Psoas muscle (tissue), 8 donors: Measurements from ENCODE around the gene CPNE7. TPM values are rescaled to one million over a fixed set of nuclear protein-coding genes. Genes with fewer than 3 reads are reported as not detected.

Experiments
- ATAC-seq, 4 donors: fragments of 200-7000 bp; cut with Tn5 transposase; one replicate each; pipeline ENCODE4 v1.9.1; 2020; ENCODE audit warnings: moderate library complexity in 3 of 4, mild to moderate bottlenecking in 2 of 4
- DNase-seq, 2 donors: peaks; one replicate each; pipeline ENCODE4 v3.0.0-alpha.2; 2020
- H3K27ac ChIP-seq: fragments of 200-600 bp; one replicate; pipeline ENCODE4 v1.8.0; 2022
- H3K27me3 ChIP-seq, 3 donors: fragments of 200-600 bp in 1 of 3; one replicate each; pipeline versions ENCODE4 v1.6.1 to v1.8.0; 2013 to 2022; ENCODE audit warnings: low read length in 2 of 3, mild to moderate bottlenecking in 2 of 3, moderate library complexity in 1 of 3; ENCODE audit not compliant: insufficient read depth in 3 of 3
- H3K36me3 ChIP-seq, 2 donors: fragments of 200-600 bp in 1 of 2; one replicate each; pipeline versions ENCODE4 v1.6.1 to v1.8.0; 2013 to 2022; ENCODE audit warnings: low read depth in 1 of 2, mild to moderate bottlenecking in 1 of 2, moderate library complexity in 1 of 2; ENCODE audit not compliant: insufficient read depth in 1 of 2
- H3K4me1 ChIP-seq: fragments of 200-600 bp; one replicate; pipeline ENCODE4 v1.8.0; 2022
- H3K4me3 ChIP-seq: fragments of 200-600 bp; one replicate; pipeline ENCODE4 v1.8.0; 2022; ENCODE audit warnings: mild to moderate bottlenecking
- H3K9me3 ChIP-seq: fragments of 200-600 bp; one replicate; pipeline ENCODE4 v1.8.0; 2022
- WGBS, 3 donors: extraction: QIAGEN DNeasy Blood & Tissue Kit; methylation state at CpG; one replicate each; pipeline versions ENCODE4 v1.1.6 to v1.1.7; 2013; 5-methylcytosine and 5-hydroxymethylcytosine counted together
- intact Hi-C, 2 donors: fragments of 100-400 bp; cut with DNase I; formaldehyde crosslinking; loops; one replicate each; pipeline versions ENCODE4 v1.11.0 to v1.14.2; 2022
- polyA plus RNA-seq, 3 donors: library from polyadenylated mRNA; stranded (reverse); fragments of 200-250 nt; gene quantifications; one replicate each; pipeline ENCODE4 v1.2.3, GENCODE V29; 2013
- total RNA-seq, 4 donors: library from RNA; stranded (reverse); fragmentation: NEBNext Ultra II Directional in 2 of 4; extraction: Animal tissue kit (Norgen Biotek cat#: 25700) in 2 of 4; gene quantifications; one replicate each; pipeline versions ENCODE4 v1.2.1 to v1.2.4, GENCODE V29; 2021 to 2023
- TF ChIP-seq, protein P1 (sequence below): fragments of 200-600 bp; IDR thresholded peaks from one replicate; pipeline ENCODE4 v1.8.0; 2022; ENCODE audit warnings: antibody characterized with exemption
- donor health status: healthy with polysubstance abuse.
- donor health status: DM: no; HTN: no; CAD: no; lungs with moderate emphysema.
- donor health status: Bipolar disorder and iron deficiency.
- donor health status: healthy.
- donor health status: DM: yes; HTN: yes; CAD: no.
- donor health status: DM: no; HTN: no; CAD: no.
- donor health status: DM: no; HTN: no; CAD: no.
- donor health status: DM: yes; HTN: yes; CAD: no.

Gene CPNE7
- total and polyA plus RNA-seq, 7 donors = 0.08 to 0.21 TPM; not detected in 5

DNA sequence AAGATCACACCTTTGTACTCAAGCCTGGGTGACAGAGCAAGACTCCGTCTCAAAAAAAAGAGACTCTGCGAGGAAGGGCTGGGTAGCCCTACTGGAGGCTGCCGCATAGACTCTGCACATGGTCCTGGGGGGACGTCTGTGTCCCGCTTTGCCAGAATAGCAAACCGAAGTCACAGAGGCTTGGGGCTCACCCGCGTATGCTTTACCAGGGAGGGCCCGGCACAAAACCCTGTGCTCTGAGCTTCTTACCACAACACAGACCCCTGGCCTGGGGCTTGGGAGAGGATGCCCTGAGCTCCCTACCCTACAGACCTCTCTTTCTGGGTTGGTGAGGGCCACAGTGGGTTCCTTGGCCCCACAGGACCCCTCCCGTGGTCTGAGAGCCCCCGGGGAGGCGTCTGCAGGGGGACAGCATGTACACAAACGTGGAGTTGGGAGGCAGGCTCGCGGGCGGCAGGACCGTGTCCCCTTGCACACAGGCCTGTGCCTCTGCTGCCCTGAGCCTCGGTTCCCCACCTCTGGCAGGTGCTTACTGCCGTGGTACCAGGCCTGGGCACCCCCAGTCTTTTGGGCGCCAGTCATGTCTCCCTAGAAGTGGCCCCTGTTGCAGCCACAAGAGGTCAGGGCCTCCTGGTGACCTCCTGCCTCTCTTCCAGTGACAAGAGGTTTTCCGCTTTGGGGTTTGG is 13.8 kb downstream of the CPNE7 start:
- 86 to 89% (median 87%) methylated on average over 20 to 21 of the region's 21 CpGs for WGBS, 3 donors
- H3K36me3 ChIP-seq = no peaks in the 10 kb centered on the region

DNA sequence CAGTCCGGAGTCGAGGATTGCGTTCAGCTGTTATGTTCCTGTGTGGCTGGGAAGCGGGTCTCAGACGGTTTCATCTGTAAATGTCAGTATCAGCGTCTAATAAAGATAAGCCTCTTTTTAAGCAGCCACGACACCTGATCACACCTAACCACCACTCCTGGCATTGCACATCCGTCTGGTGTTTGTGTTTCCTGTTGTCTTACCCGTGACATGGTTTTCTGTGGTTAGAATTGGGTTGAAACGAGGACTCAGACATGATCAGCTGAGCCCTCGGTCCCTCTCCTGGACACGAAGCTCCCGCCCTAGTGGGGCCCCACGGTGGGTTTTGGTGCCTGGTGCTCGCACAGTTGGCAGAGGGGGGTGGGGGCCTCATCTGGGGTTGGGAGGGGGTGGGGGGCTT is 18.3 kb downstream of the CPNE7 start:
- Histone ChIP-seq H3K27me3 (no peaks in the 10 kb centered on the region), H3K4me1 (no peaks in the 10 kb centered on the region), H3K36me3 (no peaks in the 10 kb centered on the region), H3K9me3 (no peaks in the 10 kb centered on the region), H3K27ac (no peak overlapping the region), H3K4me3 (no peak overlapping the region)
- DNase-seq = no peak
- TF ChIP-seq, protein P1, sequence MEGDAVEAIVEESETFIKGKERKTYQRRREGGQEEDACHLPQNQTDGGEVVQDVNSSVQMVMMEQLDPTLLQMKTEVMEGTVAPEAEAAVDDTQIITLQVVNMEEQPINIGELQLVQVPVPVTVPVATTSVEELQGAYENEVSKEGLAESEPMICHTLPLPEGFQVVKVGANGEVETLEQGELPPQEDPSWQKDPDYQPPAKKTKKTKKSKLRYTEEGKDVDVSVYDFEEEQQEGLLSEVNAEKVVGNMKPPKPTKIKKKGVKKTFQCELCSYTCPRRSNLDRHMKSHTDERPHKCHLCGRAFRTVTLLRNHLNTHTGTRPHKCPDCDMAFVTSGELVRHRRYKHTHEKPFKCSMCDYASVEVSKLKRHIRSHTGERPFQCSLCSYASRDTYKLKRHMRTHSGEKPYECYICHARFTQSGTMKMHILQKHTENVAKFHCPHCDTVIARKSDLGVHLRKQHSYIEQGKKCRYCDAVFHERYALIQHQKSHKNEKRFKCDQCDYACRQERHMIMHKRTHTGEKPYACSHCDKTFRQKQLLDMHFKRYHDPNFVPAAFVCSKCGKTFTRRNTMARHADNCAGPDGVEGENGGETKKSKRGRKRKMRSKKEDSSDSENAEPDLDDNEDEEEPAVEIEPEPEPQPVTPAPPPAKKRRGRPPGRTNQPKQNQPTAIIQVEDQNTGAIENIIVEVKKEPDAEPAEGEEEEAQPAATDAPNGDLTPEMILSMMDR = no peak
- intact Hi-C loops = no loop called here
- ATAC-seq = no peak
- WGBS, 3 donors = 74 to 82% (median 79%) methylated on average over 15 of the region's 15 CpGs

More for the DNA sequence above, 13.8 kb downstream of the CPNE7 start:
- intact Hi-C loops = no loop called here
- Histone ChIP-seq H3K4me3 (no peak overlapping the region), H3K27me3 (peaks cover 0 to 4% (median 2%) of the 10 kb centered on the region in 3 donors), H3K4me1 (no peaks in the 10 kb centered on the region), H3K9me3 (no peaks in the 10 kb centered on the region), H3K27ac (no peak overlapping the region)
- TF ChIP-seq, protein P1 = no peak
- no peak for ATAC-seq
- DNase-seq = no peak

DNA sequence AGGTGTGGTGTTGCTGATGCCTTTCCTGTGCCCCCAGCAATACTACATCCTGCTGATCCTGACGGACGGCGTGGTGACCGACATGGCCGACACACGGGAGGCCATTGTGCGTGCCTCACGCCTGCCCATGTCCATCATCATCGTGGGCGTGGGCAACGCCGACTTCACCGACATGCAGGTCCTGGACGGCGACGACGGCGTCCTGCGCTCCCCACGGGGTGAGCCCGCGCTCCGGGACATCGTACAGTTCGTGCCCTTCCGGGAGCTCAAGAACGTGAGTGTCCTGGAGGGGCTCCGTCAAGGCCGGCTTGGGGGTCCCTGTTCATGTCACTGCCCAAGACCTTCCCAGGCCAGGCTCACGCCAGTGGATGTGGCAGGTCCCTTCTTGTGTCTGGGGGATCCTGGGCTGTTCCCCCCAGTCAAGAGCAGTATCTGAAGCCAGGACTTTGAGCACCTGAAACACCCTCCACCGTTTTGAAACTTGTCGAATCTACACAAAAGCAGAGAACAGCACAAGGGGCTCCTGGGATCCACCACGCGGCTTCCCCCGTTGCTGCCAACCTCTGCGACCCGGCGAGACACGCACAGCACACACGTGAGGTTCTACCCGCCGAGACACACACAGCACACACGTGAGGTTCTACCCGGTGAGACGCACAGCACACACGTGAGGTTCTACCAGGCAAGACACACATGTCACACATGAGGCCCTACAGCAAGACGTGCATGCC is 19.9 kb downstream of the CPNE7 start:
- intact Hi-C loops = no loop called here
- no peak for ATAC-seq
- TF ChIP-seq, protein P1 = no peak

DNA sequence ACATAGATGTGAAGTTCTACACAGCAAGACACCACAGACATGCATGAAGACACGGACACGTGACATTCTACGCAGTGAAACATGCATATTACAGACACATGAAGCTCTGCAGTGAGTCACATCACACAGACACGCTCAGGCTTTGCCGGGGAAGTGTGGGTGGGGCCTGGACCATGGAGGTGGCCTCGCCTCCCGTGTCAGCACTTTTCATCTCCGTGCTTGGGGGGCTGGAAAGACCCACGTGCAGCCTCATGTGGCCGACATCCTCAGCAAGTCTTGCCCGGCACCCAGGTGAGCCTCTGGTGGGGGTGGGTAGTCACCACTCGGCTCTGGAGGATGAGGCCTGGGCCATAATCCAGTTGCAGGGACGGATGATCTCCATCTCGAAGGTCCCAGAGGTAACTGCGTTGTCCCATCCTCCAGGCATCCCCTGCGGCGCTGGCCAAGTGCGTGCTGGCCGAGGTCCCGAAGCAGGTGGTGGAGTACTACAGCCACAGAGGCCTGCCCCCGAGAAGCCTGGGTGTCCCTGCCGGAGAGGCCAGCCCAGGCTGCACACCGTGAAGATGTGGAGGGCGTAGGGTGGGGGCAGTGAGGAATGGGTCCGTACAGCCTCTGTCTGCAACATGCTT is 20.6 kb downstream of the CPNE7 start:
- ATAC-seq (no peak), DNase-seq (no peak)
- H3K36me3 ChIP-seq = no peaks in the 10 kb centered on the region
- H3K4me3 ChIP-seq = no peak overlapping the region
- intact Hi-C loops = no loop called here
- TF ChIP-seq, protein P1 = no peak
- no peak overlapping the region for H3K27ac ChIP-seq
- H3K9me3 ChIP-seq = no peaks in the 10 kb centered on the region
- H3K27me3 ChIP-seq = no peaks in the 10 kb centered on the region
- WGBS, 3 donors = 58 to 70% (median 66%) methylated on average over 25 of the region's 25 CpGs
- H3K4me1 ChIP-seq = no peaks in the 10 kb centered on the region

More for the DNA sequence above, 19.9 kb downstream of the CPNE7 start:
- H3K27me3 ChIP-seq = no peaks in the 10 kb centered on the region
- H3K36me3 ChIP-seq = no peaks in the 10 kb centered on the region
- no peak for DNase-seq
- no peak overlapping the region for H3K27ac ChIP-seq
- H3K9me3 ChIP-seq = no peaks in the 10 kb centered on the region
- H3K4me1 ChIP-seq = no peaks in the 10 kb centered on the region
- no peak overlapping the region for H3K4me3 ChIP-seq
- 91 to 94% (median 91%) methylated on average over 45 to 47 of the region's 47 CpGs for WGBS, 3 donors
